GM10248 (cell line): ENCODE measurements around the gene CNTN1.

Experiments used
- CTCF ChIA-PET: fragments of 300-600 bp; sonication (Branson Sonifier 250); formaldehyde crosslinking; extraction: SDS; loops from one replicate; lab custom pipeline; 2021; ENCODE audit warnings: antibody characterized with exemption; lab: Yijun Ruan, JAX
- POLR2A ChIA-PET: fragments of 350-650 bp; sonication (Branson Sonifier 250); formaldehyde crosslinking; extraction: SDS; loops from one replicate; lab custom pipeline; 2020; ENCODE audit warnings: antibody characterized with exemption; lab: Yijun Ruan, JAX
- DNase-seq: peaks from one replicate; pipeline ENCODE4 v3.0.0; 2012; ENCODE audit errors: extremely low spot score
- CTCF ChIP-seq: IDR thresholded peaks from 2 replicates; pipeline ENCODE4 v1.5.1; 2012; ENCODE audit warnings: mild to moderate bottlenecking, low read depth; ENCODE audit errors: extremely low read depth, missing control alignments, control extremely low read depth

Gene CNTN1

GRCh38 chr12:40989785-40990184 is 297.5 kb downstream of the CNTN1 start:
- ChIA-PET POLR2A (no interaction called here), CTCF (interaction anchor here (1.0 to 1.2 kb wide), 2 partner anchors 9 to 18 kb away, joined by 3 to 4 read pairs; no protein-coding TSS in a partner anchor)
- DNase-seq: no peak
- TF ChIP-seq CTCF: no peak

- POLR2A ChIA-PET: no interaction called here
- CTCF ChIA-PET: no interaction called here
- DNase-seq: no peak
- TF ChIP-seq CTCF: no peak
These were observed 299.9 kb downstream of the CNTN1 start for GRCh38 chr12:40992158-40992557.

GRCh38 chr12:40992674-40993073 is 300.4 kb downstream of the CNTN1 start:
- ChIA-PET CTCF (no interaction called here), POLR2A (no interaction called here)
- DNase-seq: no peak
- no peak for TF ChIP-seq CTCF

- ChIA-PET POLR2A (no interaction called here), CTCF (no interaction called here)
- TF ChIP-seq CTCF: no peak
- DNase-seq: no peak
These were observed 300.9 kb downstream of the CNTN1 start for GRCh38 chr12:40993158-40993557.

GRCh38 chr12:40996091-40996490 is 303.9 kb downstream of the CNTN1 start:
- no peak for TF ChIP-seq CTCF
- POLR2A ChIA-PET: no interaction called here

GRCh38 chr12:40999210-40999609 is 307.0 kb downstream of the CNTN1 start:
- no peak for DNase-seq
- ChIA-PET POLR2A (no interaction called here), CTCF (interaction anchor here (1.0 kb wide), 1 partner anchor 9 kb away, joined by 3 read pairs; no protein-coding TSS in a partner anchor)
- no peak for TF ChIP-seq CTCF

More at GRCh38 chr12:40996091-40996490, 303.9 kb downstream of the CNTN1 start:
- CTCF ChIA-PET: interaction anchor here (1.1 kb wide), 1 partner anchor 10 kb away, joined by 3 read pairs; no protein-coding TSS in a partner anchor
- DNase-seq: no peak
